GM19351 (cell line): Measurements from ENCODE around the gene IQCB1.
"Not testable (repeated sequence)": the region's sequence is repeated elsewhere in the genome, so short reads cannot be mapped to it uniquely, and the experiment has no call there.

Experiments used
- ATAC-seq: cut with Tn5 transposase; IDR thresholded peaks from one replicate; pipeline ENCODE4 v1.9.1; 2021; ENCODE audit warnings: mild to moderate bottlenecking, moderate library complexity; ENCODE audit not compliant: unreplicated experiment

The IQCB1 gene

DNA sequence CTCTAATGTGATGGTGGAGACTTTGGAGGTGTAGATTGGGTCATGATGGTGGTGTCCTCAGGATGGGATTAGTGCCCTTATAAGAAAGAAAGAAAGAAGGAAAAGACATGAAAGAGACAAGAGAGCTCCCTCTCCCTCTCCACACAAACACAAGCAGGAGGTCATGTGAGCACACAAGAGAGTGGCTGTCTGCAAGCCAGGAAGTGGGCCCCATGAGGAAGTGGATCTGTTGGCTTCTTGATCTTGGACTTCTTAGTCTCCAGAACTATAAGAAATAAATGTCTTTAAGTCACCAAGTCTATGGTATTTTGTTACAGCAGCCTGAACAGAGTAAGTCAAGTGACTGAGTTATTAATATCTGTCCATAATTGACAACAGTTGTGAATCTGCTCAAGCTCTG, 17.1 kb downstream of the IQCB1 start:
- ATAC-seq = no peak

DNA sequence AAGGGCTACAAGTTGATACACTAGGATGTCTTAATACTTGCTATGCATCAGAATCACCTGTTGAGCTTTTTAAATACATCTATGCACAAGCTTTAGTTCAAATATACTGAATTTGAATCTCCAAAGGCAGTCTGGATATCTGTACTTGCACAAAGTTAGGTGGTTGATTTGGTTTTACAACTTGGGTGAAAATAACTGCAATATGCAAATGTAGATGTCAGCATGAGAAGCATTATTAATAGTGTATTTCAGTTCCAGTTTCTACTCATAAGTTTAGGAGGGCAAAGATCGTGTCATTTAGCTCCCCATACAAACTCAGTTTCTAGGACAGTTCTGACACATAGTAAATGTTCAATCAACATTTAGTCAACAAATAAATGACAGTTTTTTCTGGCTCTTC, 25.6 kb downstream of the IQCB1 start:
- ATAC-seq = peak; percentile 98

DNA sequence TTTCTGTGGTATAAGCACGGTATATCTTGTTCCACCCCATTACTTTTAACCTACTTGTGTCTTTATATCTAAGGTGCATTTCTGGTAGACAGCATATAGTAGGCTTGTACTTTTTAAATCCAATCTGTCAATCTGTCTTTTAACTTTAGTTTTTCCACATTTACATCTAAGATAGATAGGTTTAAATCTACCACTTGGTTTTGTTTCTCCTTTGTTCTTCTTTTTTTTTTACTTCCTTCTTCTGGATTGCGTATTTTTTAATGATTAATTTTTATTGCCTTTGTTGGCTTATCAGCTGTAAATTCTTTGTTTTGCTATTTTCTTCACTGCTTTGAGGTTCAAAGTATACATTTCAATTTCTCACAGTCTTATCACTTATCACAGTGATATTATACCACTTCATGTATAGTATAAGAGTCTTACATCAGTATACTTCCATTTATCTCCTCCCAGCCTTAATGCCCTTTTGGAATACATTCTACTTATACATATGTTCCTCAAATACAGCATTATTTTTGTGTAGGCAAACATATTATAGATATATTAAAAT, 31.0 kb downstream of the IQCB1 start:
- no peak for ATAC-seq

DNA sequence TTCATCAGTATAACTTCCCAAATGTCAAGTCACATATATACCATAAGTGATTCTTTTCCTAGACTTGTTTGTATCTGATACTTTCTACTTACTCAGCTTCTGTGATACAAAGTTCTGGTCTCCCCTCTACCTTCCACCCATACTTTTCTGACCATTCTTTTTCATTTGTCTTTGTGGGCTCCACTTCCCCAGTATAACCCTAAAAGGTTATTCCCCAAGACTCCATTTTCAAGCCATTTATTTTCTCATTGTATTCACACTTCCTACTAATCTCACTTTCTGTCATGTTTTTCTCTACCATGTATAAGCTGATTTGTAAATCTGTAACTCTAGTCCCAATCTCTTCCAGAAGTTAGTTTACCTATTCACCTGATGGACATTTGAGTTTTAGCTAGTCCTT, 34.0 kb downstream of the IQCB1 start:
- ATAC-seq = no peak

DNA sequence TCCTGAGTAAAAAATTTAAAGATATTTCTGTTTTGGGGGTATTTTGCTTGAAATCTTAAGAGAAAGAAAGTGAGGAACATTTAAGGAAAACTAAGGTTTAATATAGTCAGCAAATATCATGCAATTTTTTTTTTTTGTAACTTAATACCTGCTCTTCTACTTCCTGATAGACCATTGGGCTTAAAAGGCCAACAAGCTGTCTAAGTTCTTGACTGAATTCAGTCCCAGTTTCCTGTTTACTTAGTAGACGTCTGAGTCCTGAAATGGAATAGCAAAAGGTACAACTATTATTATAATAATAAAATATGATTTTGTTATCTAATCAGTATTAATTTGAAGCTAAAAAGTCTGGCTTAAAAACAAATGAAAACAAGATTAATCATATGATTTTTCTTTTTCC, 37.9 kb downstream of the IQCB1 start:
- no peak for ATAC-seq

DNA sequence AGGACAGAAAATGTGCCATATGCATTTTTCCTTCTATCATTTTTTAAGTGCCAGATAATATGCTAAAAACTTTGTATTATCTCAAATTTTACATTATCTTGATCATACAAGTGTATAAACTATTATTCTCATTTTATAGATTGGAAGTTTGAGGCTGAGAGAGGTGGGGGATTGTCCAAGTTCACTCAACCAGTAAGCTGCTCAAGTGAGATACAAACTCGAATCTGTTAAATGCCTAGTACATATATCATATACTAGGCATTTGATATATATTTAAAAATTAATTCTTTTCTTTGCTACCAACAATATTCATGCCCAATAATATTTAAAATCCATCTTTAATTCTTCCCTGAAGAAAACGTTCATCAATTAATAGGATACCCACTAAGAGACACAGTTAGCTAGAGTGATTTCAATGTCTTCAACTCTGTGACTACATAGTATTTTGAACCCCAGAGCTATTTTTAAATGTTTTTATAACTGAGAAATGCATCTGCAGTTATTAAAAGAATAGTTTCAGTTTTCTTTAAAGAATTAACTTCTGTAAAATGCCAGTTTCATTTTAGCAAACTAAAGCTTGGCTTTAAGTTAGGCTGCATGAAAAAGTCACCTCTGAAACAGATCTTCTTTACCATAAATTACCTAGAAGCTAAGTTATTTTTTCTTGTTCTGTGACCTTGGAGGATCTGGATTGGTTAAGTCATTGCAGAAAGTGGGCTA, 40.4 kb downstream of the IQCB1 start:
- ATAC-seq = peak; percentile 47

DNA sequence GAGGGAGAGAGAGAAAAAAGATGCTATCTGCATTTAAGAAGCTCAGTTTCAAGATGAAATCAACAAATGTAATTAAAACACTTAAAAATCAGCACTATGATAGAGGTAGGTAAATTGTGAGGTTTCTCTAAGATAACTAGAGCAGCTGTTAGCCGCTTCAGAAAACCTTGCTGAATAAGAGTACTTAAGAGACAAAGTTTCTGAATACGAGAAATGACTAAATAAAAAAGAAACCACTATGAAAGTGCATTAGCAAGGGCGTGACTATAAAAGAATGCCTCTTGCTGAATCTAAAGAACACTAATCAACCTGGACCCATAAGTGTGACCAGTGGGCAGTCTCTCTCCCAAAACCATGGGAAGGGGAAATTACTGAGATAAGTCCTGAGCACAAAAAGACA, 41.8 kb downstream of the IQCB1 start:
- peak; percentile 66 for ATAC-seq

DNA sequence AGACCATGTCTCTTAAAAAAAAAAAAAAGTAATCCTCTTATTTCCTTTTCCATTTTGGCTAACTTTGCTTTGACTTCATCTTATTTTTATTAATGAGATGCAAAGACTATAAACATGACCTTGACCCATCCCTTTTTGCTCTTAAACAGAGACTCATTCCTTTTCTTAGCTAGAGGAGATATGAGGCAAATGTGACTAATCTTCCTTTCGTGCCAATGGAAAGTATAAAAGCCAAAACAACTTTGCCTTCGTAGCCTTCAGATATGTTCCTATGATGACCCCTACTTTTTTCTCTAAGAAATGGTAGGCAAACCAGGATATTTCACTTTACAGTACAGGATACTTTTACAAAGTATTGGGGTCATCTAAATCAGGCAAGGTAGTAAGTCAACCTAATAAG, 48.4 kb downstream of the IQCB1 start:
- ATAC-seq = no peak

DNA sequence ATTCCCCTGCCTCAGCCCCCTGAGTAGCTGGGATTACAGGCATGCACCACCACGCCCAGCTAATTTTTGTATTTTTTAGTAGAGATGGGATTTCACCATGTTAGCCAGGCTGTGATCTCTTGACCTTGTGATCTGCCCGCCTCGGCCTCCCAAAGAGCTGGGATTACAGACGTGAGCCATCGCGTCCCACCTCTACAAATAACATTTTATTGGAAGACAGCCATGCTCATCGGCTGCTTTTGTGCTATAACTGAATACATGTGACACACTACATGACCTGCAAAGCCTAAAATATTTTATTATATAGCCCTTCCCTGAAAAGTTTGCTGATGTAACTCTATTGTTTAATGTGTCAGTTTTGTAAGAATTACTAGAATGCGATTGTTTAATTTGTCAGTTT, 52.1 kb downstream of the IQCB1 start:
- ATAC-seq = not testable (repeated sequence)

DNA sequence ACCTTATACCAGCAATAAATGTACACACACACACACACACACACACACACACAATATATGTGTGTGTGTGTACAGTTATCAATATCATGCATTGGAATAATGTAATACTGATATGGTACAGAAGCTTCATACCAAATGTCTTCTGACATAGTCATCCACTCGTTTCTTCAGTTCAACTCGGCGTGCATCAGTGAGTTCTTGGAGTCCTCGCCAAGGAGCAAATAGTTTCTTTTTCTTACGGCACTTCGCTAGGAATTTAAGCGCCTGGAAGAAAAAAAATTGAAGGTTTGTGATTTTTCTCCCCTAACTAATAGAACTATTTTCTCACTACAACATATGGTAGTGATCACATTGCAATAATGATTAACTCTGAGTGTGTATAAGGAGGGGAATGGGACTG, 53.2 kb downstream of the IQCB1 start:
- no peak for ATAC-seq

DNA sequence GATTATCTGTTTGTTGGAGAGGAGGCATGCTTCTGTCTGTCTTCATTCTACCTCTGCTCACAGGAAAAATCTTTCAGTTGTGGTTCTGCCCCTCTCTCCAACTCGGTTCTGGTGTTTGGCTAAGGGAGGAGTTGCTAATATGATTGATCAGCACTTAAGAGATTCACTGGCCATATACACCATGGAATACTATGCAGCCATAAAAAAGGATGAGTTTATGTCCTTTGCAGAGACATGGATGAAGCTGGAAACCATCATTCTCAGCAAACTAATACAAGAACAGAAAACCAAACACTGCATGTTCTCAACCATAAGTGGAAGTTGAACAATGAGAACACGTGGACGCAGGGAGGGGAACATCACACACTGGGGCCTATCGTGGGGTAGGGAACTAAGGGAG, 59.8 kb downstream of the IQCB1 start:
- ATAC-seq = not testable (repeated sequence)

DNA sequence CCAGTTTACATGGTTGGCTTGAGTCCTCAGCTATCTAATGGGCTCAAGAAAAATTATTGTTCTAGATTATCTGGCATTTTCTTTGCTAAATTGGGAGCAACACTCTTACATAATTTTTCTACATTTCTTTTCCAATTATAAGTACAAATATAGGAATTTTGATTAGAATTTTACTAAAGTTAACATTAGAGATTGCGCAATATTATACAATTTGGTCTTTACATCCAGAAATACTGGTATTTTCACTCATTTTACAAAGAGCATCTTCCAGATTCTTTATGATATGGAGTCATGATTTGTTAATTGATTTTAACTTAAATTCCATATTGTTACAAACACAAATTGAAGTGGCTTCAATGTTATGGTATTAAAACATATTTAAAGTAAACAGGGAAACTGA, 65.6 kb downstream of the IQCB1 start:
- ATAC-seq = no peak

DNA sequence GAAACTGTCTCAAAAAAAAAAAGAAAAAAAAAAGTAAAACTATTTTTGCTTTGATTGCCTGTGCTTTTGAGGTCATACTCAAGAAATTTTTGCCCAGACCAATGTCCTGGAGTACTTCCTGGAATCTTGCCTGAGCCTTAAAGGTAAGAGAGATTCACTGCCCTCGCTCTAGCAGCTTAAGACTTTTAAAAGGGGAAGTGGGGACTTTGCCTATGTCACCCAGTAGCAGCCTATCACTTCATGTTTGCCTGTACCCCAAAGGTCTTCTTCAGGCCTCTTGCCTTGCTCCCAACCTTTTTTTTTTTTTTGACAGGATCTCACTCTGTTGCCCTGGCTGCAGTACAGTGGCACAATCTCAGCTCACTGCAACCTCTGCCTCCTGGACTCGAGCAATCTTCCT, 66.4 kb downstream of the IQCB1 start:
- no peak for ATAC-seq

DNA sequence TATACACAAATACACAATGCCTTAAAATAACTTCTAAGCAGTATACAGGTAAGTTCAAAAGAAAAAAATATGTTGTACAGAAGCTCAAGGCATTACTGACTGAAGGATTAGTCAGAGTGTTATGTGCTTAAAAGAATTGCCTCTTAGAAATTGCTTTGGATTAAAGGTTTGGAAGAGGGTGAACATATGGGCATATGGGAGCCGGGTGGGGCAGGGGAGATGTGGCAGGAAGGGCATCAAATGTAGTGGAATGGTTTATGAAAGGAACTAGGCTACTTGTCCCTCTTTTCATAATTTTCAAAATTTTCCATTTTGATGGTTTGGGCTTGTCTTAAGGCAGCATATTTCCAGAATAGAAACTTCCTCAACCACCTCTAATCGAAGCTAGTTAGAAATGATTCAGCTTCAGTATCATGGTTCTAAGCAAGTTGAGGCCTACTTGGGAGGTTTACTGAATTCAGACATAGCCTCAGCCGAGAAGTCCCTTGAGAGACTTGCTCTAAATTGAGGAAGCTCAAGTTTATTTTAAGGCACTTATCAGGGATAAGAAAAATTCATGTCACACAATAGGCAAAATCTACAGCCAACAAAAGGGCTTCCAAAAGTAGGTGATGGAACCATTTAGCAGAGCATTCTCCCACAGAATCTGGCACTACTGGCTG, 75.2 kb downstream of the IQCB1 start:
- ATAC-seq = no peak

DNA sequence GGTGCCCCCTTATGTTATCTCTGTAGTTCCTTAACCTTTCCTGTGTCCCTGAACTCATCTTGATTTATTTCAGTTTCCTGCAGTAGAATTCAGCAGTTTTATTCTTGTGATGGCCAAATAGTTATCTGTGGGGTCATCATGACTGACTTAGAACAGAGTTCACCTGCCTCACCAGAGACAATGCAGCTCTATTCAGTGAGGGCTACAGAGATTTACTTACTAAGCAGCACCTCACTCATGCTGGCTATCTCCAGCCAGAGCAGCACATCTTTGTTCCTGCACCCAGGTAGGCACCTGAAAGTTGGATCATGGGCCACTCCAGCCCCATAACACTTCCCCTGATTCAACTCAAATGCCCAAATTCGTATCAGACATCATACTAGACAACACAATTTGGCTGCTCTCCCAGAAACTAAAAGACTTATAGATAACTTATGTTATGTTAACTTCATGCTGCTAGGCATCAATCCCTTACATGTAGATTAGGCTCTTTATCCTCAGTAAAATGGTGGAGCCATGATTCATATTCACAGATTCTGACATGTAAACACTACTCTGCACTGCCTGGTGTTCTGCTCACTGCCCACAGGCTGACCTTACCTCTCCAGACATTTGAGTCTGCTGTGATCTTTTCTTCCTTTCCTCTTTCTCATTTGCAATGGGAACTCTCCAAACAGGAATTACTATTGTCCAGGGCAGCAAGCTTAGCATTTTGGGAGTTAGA, 76.0 kb downstream of the IQCB1 start:
- ATAC-seq = no peak

DNA sequence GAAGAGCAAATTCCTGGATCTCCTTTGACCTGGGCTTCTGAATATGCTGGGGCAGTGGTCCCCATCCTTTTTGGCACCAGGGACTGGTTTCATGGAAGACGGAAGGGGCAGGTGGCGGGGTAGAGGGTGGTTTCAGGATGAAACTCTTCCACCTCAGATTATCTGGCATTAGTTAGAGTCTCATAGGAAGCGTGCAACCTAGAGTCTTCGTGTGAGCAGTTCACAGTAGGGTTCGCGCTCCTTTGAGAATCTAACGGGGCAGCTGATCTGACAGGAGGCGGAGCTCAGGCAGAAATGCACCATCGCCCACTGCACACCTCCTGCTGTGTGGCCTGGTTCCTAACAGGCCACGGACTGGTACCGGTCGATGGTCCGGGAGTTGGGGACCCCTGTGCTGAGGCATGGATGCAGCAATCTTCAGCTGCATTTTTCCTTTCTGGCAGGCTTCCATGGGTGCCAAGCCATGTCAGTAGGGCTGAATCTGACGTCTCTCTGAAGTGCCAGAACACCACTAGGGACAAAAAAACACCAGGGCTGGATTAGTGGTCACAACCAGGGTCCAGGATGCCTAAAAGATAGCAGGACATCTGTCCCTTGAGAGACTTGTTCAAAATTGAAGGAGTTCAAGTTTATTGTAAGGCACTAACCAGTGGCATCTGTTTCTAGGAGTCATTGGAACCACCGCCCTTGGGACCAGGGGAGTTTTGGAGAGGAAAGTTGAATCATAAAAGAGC, 76.9 kb downstream of the IQCB1 start:
- no peak for ATAC-seq

DNA sequence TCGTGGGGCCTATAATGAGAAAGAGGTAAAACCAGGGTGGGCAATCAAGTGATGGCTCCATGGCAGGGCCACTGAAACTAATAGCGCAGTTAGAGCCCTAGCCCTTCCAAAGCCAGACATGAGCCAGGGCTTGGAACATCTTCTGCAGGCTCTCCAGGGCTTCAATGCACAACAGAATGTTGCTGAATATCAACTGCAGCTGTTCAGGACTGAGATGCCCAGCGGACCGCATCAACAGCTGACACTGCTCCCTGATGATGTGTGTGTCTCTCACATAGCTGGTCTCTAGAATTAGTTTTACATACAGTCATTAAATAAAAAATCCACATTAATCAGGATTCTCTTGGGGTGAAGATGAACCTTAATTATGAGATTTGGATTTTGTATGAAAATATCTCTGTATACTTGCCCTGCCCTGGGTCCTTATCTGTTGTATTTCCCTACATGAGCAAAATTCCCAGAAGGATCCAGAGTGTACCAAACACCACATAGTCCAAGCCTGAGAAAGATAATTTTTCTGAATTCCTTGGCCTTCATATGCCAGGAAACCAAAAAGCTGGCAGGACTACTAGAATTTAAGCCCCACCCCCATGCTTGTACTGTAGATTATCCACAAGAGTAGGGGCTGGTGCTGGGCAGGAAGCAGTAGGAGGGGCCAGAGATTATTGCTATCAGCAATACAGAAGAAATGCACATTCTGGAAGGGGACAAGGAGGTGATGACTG, 77.6 kb downstream of the IQCB1 start:
- no peak for ATAC-seq

DNA sequence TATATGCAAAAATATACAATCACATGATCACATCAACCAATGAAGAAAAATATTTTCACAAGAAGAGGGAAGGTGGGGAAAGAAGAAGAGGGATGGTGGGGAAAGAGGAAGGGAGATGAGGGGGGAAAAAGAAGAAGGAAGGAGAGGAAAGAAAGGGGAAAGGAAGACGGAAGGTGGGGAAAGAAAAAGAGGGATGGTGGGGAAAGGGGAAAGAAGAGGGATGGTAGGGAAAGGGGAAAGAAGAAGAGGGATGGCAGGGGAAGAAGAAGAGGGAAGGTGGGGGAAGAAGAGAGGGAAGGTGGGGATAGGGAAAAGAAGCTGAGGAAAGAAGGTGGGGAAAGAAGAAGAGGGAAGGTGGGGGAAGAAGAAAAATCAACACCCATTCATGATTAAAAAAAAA, 82.1 kb downstream of the IQCB1 start:
- ATAC-seq = no peak

DNA sequence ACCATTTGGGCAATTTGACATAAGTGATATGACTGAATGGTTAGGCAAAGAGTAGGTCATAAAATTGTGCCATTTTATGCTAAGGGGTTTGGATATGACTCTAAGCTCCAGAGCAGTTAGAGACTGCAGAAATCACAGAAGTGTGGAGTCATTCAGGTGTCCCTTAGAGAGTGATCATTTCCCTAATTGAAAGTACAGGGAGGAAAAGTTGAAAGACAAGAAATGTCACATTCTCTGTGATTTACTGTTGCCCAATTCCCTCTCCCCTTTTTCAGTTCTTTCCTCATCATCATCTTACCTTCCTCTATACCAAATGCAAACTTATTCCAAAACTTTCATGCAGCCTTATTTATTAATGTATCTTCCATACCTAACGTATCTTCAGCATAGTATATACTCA, 82.6 kb downstream of the IQCB1 start:
- no peak for ATAC-seq

DNA sequence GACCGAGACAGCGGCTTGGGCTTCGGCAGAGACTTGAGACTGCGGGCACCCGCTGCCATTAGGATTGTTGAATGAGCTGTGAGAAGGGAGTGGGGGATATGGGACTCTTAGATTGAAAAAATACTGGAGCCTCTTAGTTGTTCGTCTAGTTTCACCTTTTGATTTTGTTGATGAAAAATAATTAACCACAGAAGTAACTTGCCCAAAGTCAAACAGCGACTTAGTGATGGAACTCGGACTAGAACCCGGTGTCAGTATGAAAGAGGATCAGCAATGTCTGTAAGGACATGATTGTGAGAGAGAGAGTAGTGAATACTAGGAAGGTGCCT, 84.8 kb downstream of the IQCB1 start:
- no peak for ATAC-seq
